T-helper 2 cell (primary cell): ENCODE data around the gene CCL15.
A peak's percentile ranks its signal among the peaks of the same experiment; 100 is the strongest.

Experiments
- DNase-seq, 5 experiments: peaks; one replicate each; pipeline versions ENCODE4 v3.0.0 to v3.0.0-alpha.2; 2012 to 2022

CCL15 gene

GRCh38 chr17:35991075-35991474 is 10.3 kb downstream of the CCL15 start:
- DNase-seq: no peak

- no peak for DNase-seq
Measured at GRCh38 chr17:35988164-35988563, 13.2 kb downstream of the CCL15 start.

GRCh38 chr17:35986643-35987042 is 14.7 kb downstream of the CCL15 start, which contains the start of gene CCL14:
TSS of gene CCL14 (minus strand) at chr17:35986729. CDS start at chr17:35986649, 80 bp downstream.
- DNase-seq: no peak

GRCh38 chr17:35984140-35984539 is 17.2 kb downstream of the CCL15 start:
- DNase-seq: no peak

- no peak for DNase-seq
Measured at GRCh38 chr17:35982409-35983191, 18.8 kb downstream of the CCL15 start.

- no peak for DNase-seq
Measured at GRCh38 chr17:35981908-35982330, 19.4 kb downstream of the CCL15 start.

GRCh38 chr17:35981246-35981645 is 20.1 kb downstream of the CCL15 start, which contains the start of gene CCL16:
TSS of gene CCL16 (minus strand) at chr17:35981497. CDS start at chr17:35981420, 77 bp downstream.
- DNase-seq: no peak

- no peak for DNase-seq
Measured at GRCh38 chr17:35978346-35978745, 23.0 kb downstream of the CCL15 start.

GRCh38 chr17:35977509-35977908 is 23.8 kb downstream of the CCL15 start:
- DNase-seq: no peak

- no peak for DNase-seq
Measured at GRCh38 chr17:35973333-35974260, 27.8 kb downstream of the CCL15 start.

- DNase-seq: no peak
Measured at GRCh38 chr17:35972945-35973332, 28.4 kb downstream of the CCL15 start.

- no peak for DNase-seq
Measured at GRCh38 chr17:35972535-35972934, 28.8 kb downstream of the CCL15 start.

- DNase-seq: no peak
Measured at GRCh38 chr17:35972066-35972465, 29.3 kb downstream of the CCL15 start.

GRCh38 chr17:35969558-35970380 is 31.6 kb downstream of the CCL15 start:
- DNase-seq: peak in 4 of 5 experiments; percentile 35 to 70 (median 46)

GRCh38 chr17:35968520-35969054 is 32.8 kb downstream of the CCL15 start:
- no peak for DNase-seq

- peak in 1 of 5 experiments; percentile 75 for DNase-seq
Measured at GRCh38 chr17:35965272-35965671, 36.1 kb downstream of the CCL15 start.

- peak in 1 of 5 experiments; percentile 9 for DNase-seq
Measured at GRCh38 chr17:35963663-35964062, 37.7 kb downstream of the CCL15 start.

GRCh38 chr17:35953720-35954119 is 47.6 kb downstream of the CCL15 start:
- no peak for DNase-seq

- DNase-seq: no peak
Measured at GRCh38 chr17:35949401-35949800, 52.0 kb downstream of the CCL15 start.

GRCh38 chr17:35948092-35948491 is 53.3 kb downstream of the CCL15 start:
- DNase-seq: no peak
